H1 (cell line): Measurements from ENCODE around the gene EWSR1. TPM values are rescaled to one million over a fixed set of nuclear protein-coding genes. Genes with fewer than 3 reads are reported as not detected.
A peak's percentile ranks its signal among the peaks of the same experiment; 100 is the strongest.

Experiments used
- ASH2L ChIP-seq: fragments of 200-600, 300-600 bp; sonication (generic); IDR thresholded peaks from one replicate; pipeline ENCODE4 v1.7.1; 2017; ENCODE audit warnings: low read length
- BACH1 ChIP-seq: IDR thresholded peaks from 2 replicates; pipeline ENCODE4 v1.6.1; 2012; ENCODE audit warnings: low read length, improper control_type of control experiment
- BCL11A ChIP-seq, 2 experiments: IDR thresholded peaks; one replicate each; pipeline ENCODE4 v1.6.1; 2011; ENCODE audit warnings: low read depth in 2 of 2, low read length in 2 of 2, mild to moderate bottlenecking in 2 of 2
- BRCA1 ChIP-seq: IDR thresholded peaks from 2 replicates; pipeline ENCODE4 v1.6.1; 2012; ENCODE audit warnings: low read depth, low read length, improper control_type of control experiment
- CBX5 ChIP-seq: fragments of 300-800, 300-1000 bp; sonication (generic); IDR thresholded peaks from 2 replicates; pipeline ENCODE4 v1.7.1; 2016; ENCODE audit warnings: antibody characterized with exemption, low read length, low read depth
- CEBPB ChIP-seq: IDR thresholded peaks from 2 replicates; pipeline ENCODE4 v1.6.1; 2012; ENCODE audit warnings: low read depth, low read length
- CREB1 ChIP-seq: IDR thresholded peaks from 2 replicates; pipeline ENCODE4 v1.6.1; 2012; ENCODE audit warnings: inconsistent platforms
- EZH2 ChIP-seq: fragments of 200-600 bp; sonication (generic); IDR thresholded peaks from 2 replicates; pipeline ENCODE4 v1.7.1; 2012; ENCODE audit warnings: low read depth, mild to moderate bottlenecking, moderate library complexity, low read length, inconsistent platforms; ENCODE audit not compliant: severe bottlenecking
- HDAC2 ChIP-seq, 2 experiments: fragments of 300-600 bp in 1 of 2; sonication (generic) in 1 of 2; IDR thresholded peaks; 2 replicates each; pipeline ENCODE4 v1.6.1; 2011 to 2012; ENCODE audit warnings: low read depth in 2 of 2, low read length in 2 of 2, mild to moderate bottlenecking in 2 of 2, moderate library complexity in 2 of 2, borderline replicate concordance in 1 of 2, inconsistent platforms in 1 of 2
- KDM4A ChIP-seq: IDR thresholded peaks from one replicate; pipeline ENCODE4 v1.7.1; 2012; ENCODE audit warnings: low read depth, mild to moderate bottlenecking, moderate library complexity, low read length, inconsistent platforms; ENCODE audit not compliant: severe bottlenecking
- NRF1 ChIP-seq: IDR thresholded peaks from 2 replicates; pipeline ENCODE4 v1.6.1; 2011; ENCODE audit warnings: mild to moderate bottlenecking, low read depth, low read length, improper control_type of control experiment
- PHF8 ChIP-seq: fragments of 200-600 bp; sonication (generic); conservative IDR thresholded peaks from 2 replicates; pipeline ENCODE4 v1.7.1; 2012; ENCODE audit warnings: low read depth, mild to moderate bottlenecking, inconsistent platforms, low read length, moderate library complexity
- POLR2AphosphoS5 ChIP-seq: IDR thresholded peaks from 2 replicates; pipeline ENCODE4 v1.6.1; 2011; ENCODE audit warnings: low read depth, low read length
- RBBP5 ChIP-seq: IDR thresholded peaks from 2 replicates; pipeline ENCODE4 v1.7.1; 2012; ENCODE audit warnings: low read depth, mild to moderate bottlenecking, inconsistent platforms, low read length, moderate library complexity, borderline replicate concordance
- RNF2 ChIP-seq: fragments of 200-900, 300-1000 bp; sonication (generic); IDR thresholded peaks from 2 replicates; pipeline ENCODE4 v1.7.1; 2016; ENCODE audit warnings: borderline replicate concordance, low read depth, mild to moderate bottlenecking, antibody characterized with exemption, low read length; ENCODE audit not compliant: poor library complexity, severe bottlenecking; ENCODE audit errors: missing control alignments
- SIN3A ChIP-seq, 2 experiments: IDR thresholded peaks in 1 of 2; conservative IDR thresholded peaks in 1 of 2; 2 replicates each; pipeline ENCODE4 v1.6.1; 2011 to 2012; ENCODE audit warnings: low read length in 2 of 2, improper control_type of control experiment in 1 of 2, low read depth in 1 of 2, mild to moderate bottlenecking in 1 of 2
- SIRT6 ChIP-seq: IDR thresholded peaks from one replicate; pipeline ENCODE4 v1.7.1; 2012; ENCODE audit warnings: low read length, inconsistent platforms
- SIX5 ChIP-seq: IDR thresholded peaks from 2 replicates; pipeline ENCODE4 v1.6.1; 2011; ENCODE audit warnings: mild to moderate bottlenecking, low read depth, low read length
- SP1 ChIP-seq: IDR thresholded peaks from 2 replicates; pipeline ENCODE4 v1.6.1; 2011; ENCODE audit warnings: low read depth, low read length
- TCF12 ChIP-seq: IDR thresholded peaks from 2 replicates; pipeline ENCODE4 v1.6.1; 2011; ENCODE audit warnings: low read depth, mild to moderate bottlenecking, low read length
- YY1 ChIP-seq: IDR thresholded peaks from 2 replicates; pipeline ENCODE4 v1.6.1; 2011; ENCODE audit warnings: low read depth, mild to moderate bottlenecking, low read length
- polyA plus RNA-seq, 7 experiments: library from polyadenylated mRNA; depleted of rRNA in 3 of 7; stranded (reverse) in 5 of 7; unstranded in 2 of 7; fragments of >200 nt in 5 of 7; fragments of 200-250 nt in 2 of 7; gene quantifications; 1 replicate in 5 of 7; 2 replicates in 1 of 7; 4 replicates in 1 of 7; pipeline versions ENCODE4 v1.2.1 to v1.2.3, GENCODE V29; 2011 to 2013; ENCODE audit warnings: missing spikeins in 2 of 7, mixed read lengths in 2 of 7
- total RNA-seq: library from RNA; stranded (reverse); fragmentation: NEBNext Ultra II Directional; extraction: Animal tissue kit (Norgen Biotek cat#: 25700); gene quantifications from 2 replicates; pipeline ENCODE4 v1.2.1, GENCODE V29; 2021
- TF ChIP-seq, protein P1 (sequence below): IDR thresholded peaks from 2 replicates; pipeline ENCODE4 v1.6.1; 2012; ENCODE audit warnings: inconsistent platforms
- TF ChIP-seq, protein P2 (sequence below): IDR thresholded peaks from 2 replicates; pipeline ENCODE4 v1.6.1; 2011; ENCODE audit warnings: low read length, improper control_type of control experiment
- TF ChIP-seq, protein P3 (sequence below): IDR thresholded peaks from 2 replicates; pipeline ENCODE4 v1.6.1; 2012; ENCODE audit warnings: inconsistent platforms

The EWSR1 gene
- total and polyA plus RNA-seq, 2 of the 8 experiments (the other 6 are each of a cell fraction or from before 2014, with no cell fraction given): 387 to 930 TPM

DNA sequence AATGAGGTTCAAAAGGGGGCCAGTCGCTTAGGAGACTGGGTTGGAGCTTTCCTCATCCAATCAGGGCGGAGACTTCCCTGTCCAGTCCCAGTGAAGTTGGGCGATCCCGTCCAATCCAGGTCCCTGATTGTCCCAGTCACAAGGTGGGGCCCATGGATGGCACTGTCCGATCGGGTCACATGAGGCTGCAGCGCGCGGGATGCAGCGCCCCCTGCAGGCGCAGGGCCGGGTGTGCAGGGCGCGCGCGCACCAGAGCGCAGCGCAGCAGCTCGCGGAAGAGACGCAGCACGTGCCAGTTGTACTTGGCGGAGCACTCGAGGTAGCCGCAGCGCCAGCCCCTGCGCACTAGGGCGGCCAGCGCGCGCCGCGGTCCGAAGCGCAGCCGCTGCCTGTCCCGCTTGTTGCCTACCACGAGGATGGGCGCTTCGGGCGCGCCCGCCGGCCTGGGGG, 45.1 kb downstream of the EWSR1 start (continued):
- TF ChIP-seq CBX5: no peak
- TF ChIP-seq, protein P1, sequence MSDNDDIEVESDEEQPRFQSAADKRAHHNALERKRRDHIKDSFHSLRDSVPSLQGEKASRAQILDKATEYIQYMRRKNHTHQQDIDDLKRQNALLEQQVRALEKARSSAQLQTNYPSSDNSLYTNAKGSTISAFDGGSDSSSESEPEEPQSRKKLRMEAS: peak; percentile 100
- peak; percentile 71 for TF ChIP-seq RNF2
- TF ChIP-seq SP1: 0 out of 2 replicates have a peak, but pooled peaks have one; percentile 26
- TF ChIP-seq, protein P2, sequence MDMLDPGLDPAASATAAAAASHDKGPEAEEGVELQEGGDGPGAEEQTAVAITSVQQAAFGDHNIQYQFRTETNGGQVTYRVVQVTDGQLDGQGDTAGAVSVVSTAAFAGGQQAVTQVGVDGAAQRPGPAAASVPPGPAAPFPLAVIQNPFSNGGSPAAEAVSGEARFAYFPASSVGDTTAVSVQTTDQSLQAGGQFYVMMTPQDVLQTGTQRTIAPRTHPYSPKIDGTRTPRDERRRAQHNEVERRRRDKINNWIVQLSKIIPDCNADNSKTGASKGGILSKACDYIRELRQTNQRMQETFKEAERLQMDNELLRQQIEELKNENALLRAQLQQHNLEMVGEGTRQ: peak; percentile 91
- no peak for TF ChIP-seq SIX5
- no peak for TF ChIP-seq POLR2AphosphoS5
- TF ChIP-seq BCL11A (IDR thresholded peaks at IDR 0.05; ENCODE audit: low read depth in 2 of 2, low read length in 2 of 2): no peak
- no peak for TF ChIP-seq BRCA1
- no peak for TF ChIP-seq PHF8
- TF ChIP-seq TCF12: peak; percentile 75; the same call in 1 of the 2 replicates
- TF ChIP-seq, protein P3, sequence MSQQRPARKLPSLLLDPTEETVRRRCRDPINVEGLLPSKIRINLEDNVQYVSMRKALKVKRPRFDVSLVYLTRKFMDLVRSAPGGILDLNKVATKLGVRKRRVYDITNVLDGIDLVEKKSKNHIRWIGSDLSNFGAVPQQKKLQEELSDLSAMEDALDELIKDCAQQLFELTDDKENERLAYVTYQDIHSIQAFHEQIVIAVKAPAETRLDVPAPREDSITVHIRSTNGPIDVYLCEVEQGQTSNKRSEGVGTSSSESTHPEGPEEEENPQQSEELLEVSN: peak; percentile 100
- no peak for TF ChIP-seq BACH1
- TF ChIP-seq RBBP5: no peak
- peak; percentile 49 for TF ChIP-seq NRF1
- TF ChIP-seq YY1: 0 out of 2 replicates have a peak, but pooled peaks have one; percentile 48
- TF ChIP-seq CREB1: peak; percentile 74
- TF ChIP-seq CEBPB: 0 out of 2 replicates have a peak, but pooled peaks have one; percentile 2
- TF ChIP-seq KDM4A: no peak
- no peak for TF ChIP-seq SIRT6
- peak; percentile 37 for TF ChIP-seq ASH2L
- peak in 1 of 2 experiments; percentile 71; a peak in 2 of 4 replicates for TF ChIP-seq SIN3A (conservative IDR thresholded peaks at IDR 0.05 in 1 of 2, IDR thresholded peaks at IDR 0.05 in 1 of 2; ENCODE audit: low read depth in 1 of 2, low read length in 2 of 2)
- no peak for TF ChIP-seq EZH2
- TF ChIP-seq HDAC2 (IDR thresholded peaks at IDR 0.05; ENCODE audit: borderline replicate concordance in 1 of 2, low read depth in 2 of 2, low read length in 2 of 2): peak in 1 of 2 experiments; percentile 73; a peak in 1 of 4 replicates
